Mammary epithelial cell (primary cell): ENCODE results near the gene PTHLH.

ENCODE experiments used
- CTCF ChIP-seq, 2 donors: IDR thresholded peaks in 1 of 2; conservative IDR thresholded peaks in 1 of 2; 2 replicates each; pipeline ENCODE4 v1.5.1; 2011 to 2012; ENCODE audit warnings: inconsistent platforms in 2 of 2, low read length in 2 of 2, mild to moderate bottlenecking in 2 of 2, control low read depth in 1 of 2, low read depth in 1 of 2; ENCODE audit not compliant: insufficient read depth in 1 of 2; ENCODE audit errors: extremely low read depth in 1 of 2
- EZH2 ChIP-seq: IDR thresholded peaks from 2 replicates; pipeline ENCODE4 v1.6.1; 2012; ENCODE audit warnings: low read length, inconsistent platforms, borderline replicate concordance

DNA sequence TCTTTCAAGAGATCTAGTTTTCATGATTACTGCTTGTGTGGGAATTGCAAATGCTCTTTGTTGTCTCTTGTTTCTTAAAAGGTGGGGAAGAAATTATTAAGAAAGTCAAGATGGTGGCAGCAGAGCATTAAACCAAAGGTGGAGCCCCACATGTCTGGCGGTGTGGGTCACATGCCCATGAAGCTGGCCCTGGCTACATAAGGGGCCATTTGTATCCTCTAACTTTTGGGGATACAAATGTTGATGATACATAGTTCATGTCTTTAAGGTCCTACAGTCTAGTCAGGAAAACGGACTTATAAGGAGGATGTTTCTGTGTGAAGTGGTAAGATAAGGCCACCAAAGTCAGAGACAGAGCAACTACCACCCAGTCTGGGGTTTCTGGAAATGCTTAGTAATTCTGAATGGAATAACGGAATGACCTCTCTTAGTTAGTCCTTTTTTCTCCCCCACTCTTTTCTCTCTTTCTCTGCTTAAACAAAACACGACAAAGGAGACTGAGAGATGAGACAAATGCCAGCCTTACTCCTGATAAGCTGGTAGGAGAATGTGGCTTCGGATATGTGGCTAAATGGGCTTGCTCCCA is 39.9 kb upstream of the PTHLH start:
- TF ChIP-seq CTCF (conservative IDR thresholded peaks at IDR 0.05 in 1 of 2, IDR thresholded peaks at IDR 0.05 in 1 of 2; ENCODE audit: extremely low read depth in 1 of 2, insufficient read depth in 1 of 2, low read depth in 1 of 2, low read length in 2 of 2) (no peak), EZH2 (no peak)
